GM12878 (cell line): ENCODE measurements around the gene C1orf74. TPM values are rescaled to one million over a fixed set of nuclear protein-coding genes. Genes with fewer than 3 reads are reported as not detected.
A peak's percentile ranks its signal among the peaks of the same experiment; 100 is the strongest.

Experiments
- ATAC-seq: fragments of 200-7000 bp; cut with Tn5 transposase; 3 replicates; pipeline ENCODE4 v1.9.1; 2020; ENCODE audit warnings: mild to moderate bottlenecking, moderate library complexity
- BruUV-seq: library from RNA; stranded (reverse); fragments of 400-500 nt; replicated peaks from 2 replicates; lab custom pipeline; 2021; lab: Mats Ljungman, UMichigan
- CTCF ChIA-PET: fragments of 300-600 bp; sonication (Branson Sonifier 250); formaldehyde crosslinking; extraction: SDS; loops from one replicate; lab custom pipeline; 2021; ENCODE audit warnings: inconsistent platforms; lab: Yijun Ruan, JAX
- POLR2A ChIA-PET: fragments of 350-600 bp; formaldehyde crosslinking; extraction: SDS; loops from one replicate; lab custom pipeline; 2021; ENCODE audit warnings: inconsistent platforms; lab: Charles Lee
- RAD21 ChIA-PET: fragments of 300-600 bp; sonication (Branson Sonifier 250); formaldehyde crosslinking; loops from one replicate; lab custom pipeline; 2023; ENCODE audit warnings: antibody characterized with exemption; ENCODE audit not compliant: unreplicated experiment; lab: Charles Lee
- SMC1A ChIA-PET: fragments of 300-600 bp; sonication (Branson Sonifier 250); formaldehyde crosslinking; loops from one replicate; lab custom pipeline; 2023; ENCODE audit not compliant: unreplicated experiment, uncharacterized antibody; lab: Charles Lee
- DNase-seq: peaks from one replicate; pipeline ENCODE4 v3.0.0-alpha.2; 2011; ENCODE audit warnings: low read depth, low spot score
- FAIRE-seq: peaks from 3 replicates; lab custom pipeline; 2011; peaks lifted over from hg19 to GRCh38; lab: Jason Lieb, UNC
- H2AFZ ChIP-seq: 2 replicates; pipeline ENCODE4 v1.6.0; 2011; ENCODE audit warnings: low read depth, low read length, control low read depth; ENCODE audit not compliant: control insufficient read depth
- H3K27ac ChIP-seq: 2 replicates; pipeline ENCODE4 v1.5.1; 2011; ENCODE audit warnings: control low read depth; ENCODE audit not compliant: control insufficient read depth, insufficient read depth
- H3K27me3 ChIP-seq, 2 experiments: replicated peaks in 1 of 2; 2 replicates each; pipeline versions ENCODE4 v1.6.0 to v1.6.1; 2011; ENCODE audit warnings: low read length in 1 of 2; ENCODE audit not compliant: control insufficient read depth in 2 of 2, insufficient read depth in 2 of 2
- H3K36me3 ChIP-seq, 2 experiments: 2 replicates each; pipeline ENCODE4 v1.5.1; 2011; ENCODE audit warnings: low read length in 1 of 2; ENCODE audit not compliant: control insufficient read depth in 2 of 2, insufficient read depth in 2 of 2
- H3K4me1 ChIP-seq: 2 replicates; pipeline ENCODE4 v1.6.1; 2011; ENCODE audit warnings: mild to moderate bottlenecking, low read length, moderate library complexity, mixed read lengths; ENCODE audit not compliant: control insufficient read depth, insufficient read depth
- H3K4me2 ChIP-seq: 2 replicates; pipeline ENCODE4 v1.6.0; 2011; ENCODE audit warnings: control low read depth; ENCODE audit not compliant: control insufficient read depth, insufficient read depth
- H3K4me3 ChIP-seq: fragments of 200-600 bp; sonication (generic); 2 replicates; pipeline ENCODE4 v1.5.1; 2016
- H3K79me2 ChIP-seq: 2 replicates; pipeline ENCODE4 v1.6.0; 2011; ENCODE audit warnings: low read length; ENCODE audit not compliant: control insufficient read depth, insufficient read depth
- H3K9ac ChIP-seq: 2 replicates; pipeline ENCODE4 v1.8.0; 2011; ENCODE audit warnings: low read length, control low read depth, mixed read lengths; ENCODE audit not compliant: control insufficient read depth, insufficient read depth
- H3K9me3 ChIP-seq: replicated peaks from 3 replicates; pipeline ENCODE4 v1.5.1; 2011; ENCODE audit warnings: mild to moderate bottlenecking, low read length; ENCODE audit not compliant: control insufficient read depth, insufficient read depth
- H4K20me1 ChIP-seq: 2 replicates; pipeline ENCODE4 v1.6.0; 2011; ENCODE audit not compliant: control insufficient read depth, insufficient read depth
- DPF2 ChIP-seq: fragments of 450-650 bp; IDR thresholded peaks from 2 replicates; pipeline ENCODE4 v1.6.1; 2017; ENCODE audit warnings: mild to moderate bottlenecking
- EED ChIP-seq: sonication (generic); IDR thresholded peaks from 2 replicates; pipeline ENCODE4 v1.6.1; 2016; ENCODE audit warnings: antibody characterized with exemption, low read depth
- LARP7 ChIP-seq: fragments of 450-650 bp; IDR thresholded peaks from 2 replicates; pipeline ENCODE4 v1.6.1; 2017; ENCODE audit warnings: mild to moderate bottlenecking
- PAX5 ChIP-seq: IDR thresholded peaks from 2 replicates; pipeline ENCODE4 v1.6.1; 2011; ENCODE audit warnings: low read depth, low read length, borderline replicate concordance
- SMARCA5 ChIP-seq: fragments of 450-650 bp; IDR thresholded peaks from 2 replicates; pipeline ENCODE4 v1.6.1; 2017; ENCODE audit warnings: mild to moderate bottlenecking
- SP1 ChIP-seq: IDR thresholded peaks from one replicate; pipeline ENCODE4 v1.6.1; 2011; ENCODE audit warnings: low read depth, low read length
- WGBS: methylation state at CpG from one replicate; pipeline ENCODE4 v1.1.6; 2016; ENCODE audit warnings: low lambda C conversion rate; ENCODE audit not compliant: insufficient replicate concordance, insufficient coverage; ENCODE audit errors: missing lambda C conversion rate; 5-methylcytosine and 5-hydroxymethylcytosine counted together
- in situ Hi-C: fragments of 300-500 bp; cut with MboI; formaldehyde crosslinking; loops from 9 replicates; pipeline ENCODE4 v1.14.3; 2018; ENCODE audit warnings: mixed read lengths
- intact Hi-C: fragments of 100-400 bp; cut with micrococcal nuclease; formaldehyde crosslinking; loops from one replicate; pipeline ENCODE4 v1.14.2; 2022; ENCODE audit not compliant: unreplicated experiment
- polyA plus RNA-seq, 11 experiments: library from polyadenylated mRNA; depleted of rRNA in 4 of 11; unstranded in 6 of 11; stranded (reverse) in 5 of 11; fragments of >200 nt; fragmentation: Nextera tagmentation in 4 of 11; fragmentation: Illumina TruSeq in 1 of 11; extraction: Ambion mirVana in 4 of 11; extraction: Trizol in 1 of 11; gene quantifications; 1 replicate in 1 of 11; 2 replicates in 10 of 11; pipeline versions ENCODE4 v1.2.1 to v1.2.3, GENCODE V29; 2011 to 2016; ENCODE audit warnings: inconsistent platforms in 2 of 11, missing spikeins in 2 of 11, low read depth in 1 of 11
- total RNA-seq, 4 experiments: library from RNA; depleted of rRNA in 3 of 4; stranded (reverse); fragments of >200 nt in 3 of 4; fragmentation: Illumina TruSeq in 1 of 4; extraction: Trizol in 1 of 4; gene quantifications; 2 replicates each; pipeline versions ENCODE4 v1.2.1 to v1.2.3, GENCODE V29; 2013 to 2021

C1orf74 gene
- total and polyA plus RNA-seq, 10 of the 15 experiments (the other 5 are each of a cell fraction or from before 2014, with no cell fraction given), result 3.1 to 5.5 (median 3.6) TPM

GRCh38 chr1:209747580-209748262 lies 36.6 kb downstream of the C1orf74 start (continued):
- 0 out of 2 replicates have a peak, but pooled peaks have one; percentile 17 for TF ChIP-seq EED
- TF ChIP-seq DPF2, result peak; percentile 69
- peak; percentile 20 for TF ChIP-seq SP1
- TF ChIP-seq LARP7, result peak; percentile 83

GRCh38 chr1:209746451-209747165 lies 37.8 kb downstream of the C1orf74 start:
- H3K4me2 ChIP-seq, result no peak overlapping the region
- H3K4me1 ChIP-seq, result peaks cover 24% of the 10 kb centered on the region
- ChIA-PET SMC1A (interaction anchor here (0.8 to 6.8 kb wide), 9 partner anchors 9 to 97 kb away, joined by 3 to 60 read pairs (median 6); partner anchors contain the start of gene LAMB3), POLR2A (no interaction called here), RAD21 (interaction anchor here (1.6 to 2.7 kb wide), 3 partner anchors 92 to 177 kb away, joined by 4 to 7 read pairs (median 5); partner anchors contain the start of gene LAMB3), CTCF (interaction anchor here (0.6 to 6.6 kb wide), 15 partner anchors 10 to 181 kb away, joined by 3 to 86 read pairs (median 4); no protein-coding TSS in a partner anchor)
- no peaks in the 10 kb centered on the region for H3K79me2 ChIP-seq
- TF ChIP-seq PAX5 (peak; percentile 55; the same call in 1 of the 2 replicates), SMARCA5 (no peak)
- no TSS peak for BruUV-seq
- in situ Hi-C loops, result loop anchor here (5.0 kb wide), 1 partner anchor 169 kb away; no protein-coding TSS in a partner anchor
- FAIRE-seq (no peak), ATAC-seq (no peak), DNase-seq (no peak)
- H3K9ac ChIP-seq, result no peak overlapping the region
- H2AFZ ChIP-seq, result no peak overlapping the region
- H3K9me3 ChIP-seq, result no peaks in the 10 kb centered on the region
- intact Hi-C loops, result loop anchor here (1.0 to 10.0 kb wide), 6 partner anchors 53 to 177 kb away; partner anchors contain the start of gene LAMB3
- no peak overlapping the region for H3K27ac ChIP-seq
- no peaks in the 10 kb centered on the region for H3K27me3 ChIP-seq
- H4K20me1 ChIP-seq, result no peaks in the 10 kb centered on the region
- H3K36me3 ChIP-seq, result no peaks in the 10 kb centered on the region
- no peak overlapping the region for H3K4me3 ChIP-seq
- WGBS, result 80% methylated on average over 4 of the region's 4 CpGs
